HEK293T (cell line): Measurements from ENCODE around the gene EPHB2.

Experiments
- CTCF ChIA-PET: fragments of 350-600 bp; formaldehyde crosslinking; extraction: SDS; loops from one replicate; lab custom pipeline; 2021; ENCODE audit warnings: antibody characterized with exemption, inconsistent platforms; lab: Yijun Ruan, JAX
- POLR2A ChIA-PET: fragments of 350-600 bp; formaldehyde crosslinking; extraction: SDS; loops from one replicate; lab custom pipeline; 2020; ENCODE audit warnings: antibody characterized with exemption, inconsistent platforms; lab: Yijun Ruan, JAX
- DNase-seq: peaks from one replicate; pipeline ENCODE4 v3.0.0; 2012; ENCODE audit warnings: mixed read lengths; ENCODE audit errors: extremely low spot score
- ARNT ChIP-seq: fragments of 450-650 bp; IDR thresholded peaks from 2 replicates; pipeline ENCODE4 v1.6.1; 2017; ENCODE audit warnings: mild to moderate bottlenecking
- BHLHE40 ChIP-seq: fragments of 450-650 bp; IDR thresholded peaks from 2 replicates; pipeline ENCODE4 v1.6.1; 2016; ENCODE audit warnings: mild to moderate bottlenecking, moderate library complexity, borderline replicate concordance
- CTBP1 ChIP-seq: fragments of 450-650 bp; IDR thresholded peaks from 2 replicates; pipeline ENCODE4 v1.6.1; 2016; ENCODE audit warnings: borderline replicate concordance
- ELF4 ChIP-seq: fragments of 450-650 bp; IDR thresholded peaks from 2 replicates; pipeline ENCODE4 v1.6.1; 2017; ENCODE audit warnings: antibody characterized with exemption
- FOXA1 ChIP-seq: fragments of 450-650 bp; IDR thresholded peaks from 2 replicates; pipeline ENCODE4 v1.6.1; 2016; ENCODE audit warnings: mild to moderate bottlenecking
- FOXK2 ChIP-seq: fragments of 450-650 bp; IDR thresholded peaks from 2 replicates; pipeline ENCODE4 v1.6.1; 2016; ENCODE audit warnings: mild to moderate bottlenecking
- FOXM1 ChIP-seq: fragments of 450-650 bp; IDR thresholded peaks from 2 replicates; pipeline ENCODE4 v1.6.1; 2017; ENCODE audit warnings: mild to moderate bottlenecking, borderline replicate concordance
- HDGF ChIP-seq: fragments of 450-650 bp; IDR thresholded peaks from 2 replicates; pipeline ENCODE4 v1.6.1; 2017; ENCODE audit warnings: antibody characterized with exemption, borderline replicate concordance
- L3MBTL2 ChIP-seq: fragments of 450-650 bp; conservative IDR thresholded peaks from 2 replicates; pipeline ENCODE4 v1.6.1; 2016; ENCODE audit warnings: mild to moderate bottlenecking
- LEF1 ChIP-seq: fragments of 450-650 bp; IDR thresholded peaks from 2 replicates; pipeline ENCODE4 v1.6.1; 2017; ENCODE audit warnings: mild to moderate bottlenecking, borderline replicate concordance
- NFRKB ChIP-seq: fragments of 450-650 bp; IDR thresholded peaks from 2 replicates; pipeline ENCODE4 v1.6.1; 2016; ENCODE audit warnings: mild to moderate bottlenecking, moderate library complexity
- PKNOX1 ChIP-seq: fragments of 450-650 bp; IDR thresholded peaks from 2 replicates; pipeline ENCODE4 v1.6.1; 2016
- SP1 ChIP-seq: fragments of 450-650 bp; IDR thresholded peaks from 2 replicates; pipeline ENCODE4 v1.6.1; 2017
- SUZ12 ChIP-seq: fragments of 450-650 bp; IDR thresholded peaks from 2 replicates; pipeline ENCODE4 v1.6.1; 2016; ENCODE audit warnings: mild to moderate bottlenecking
- TARDBP ChIP-seq: fragments of 450-650 bp; IDR thresholded peaks from 2 replicates; pipeline ENCODE4 v1.6.1; 2016
- ZNF384 ChIP-seq: fragments of 450-650 bp; IDR thresholded peaks from 2 replicates; pipeline ENCODE4 v1.6.1; 2016

EPHB2 gene

GRCh38 chr1:22877112-22877915 is 166.7 kb downstream of the EPHB2 start:
- TF ChIP-seq L3MBTL2 (no peak), CTBP1 (no peak), FOXM1 (no peak), FOXK2 (no peak), SP1 (no peak), SUZ12 (no peak), ZNF384 (no peak), NFRKB (no peak), PKNOX1 (no peak), ARNT (no peak), HDGF (no peak), TARDBP (no peak), ELF4 (no peak), LEF1 (no peak), BHLHE40 (no peak), FOXA1 (no peak)
- DNase-seq, result no peak
- CTCF ChIA-PET, result interaction anchor here (0.6 kb wide), 2 partner anchors 11 to 14 kb away, joined by 3 to 4 read pairs; no protein-coding TSS in a partner anchor
- POLR2A ChIA-PET, result no interaction called here

- no peak for DNase-seq
- CTCF ChIA-PET, result no interaction called here
- no peak for TF ChIP-seq NFRKB
- POLR2A ChIA-PET, result no interaction called here
Observed at GRCh38 chr1:22877980-22878379, 167.3 kb downstream of the EPHB2 start.

- DNase-seq, result no peak
- TF ChIP-seq TARDBP, result no peak
- TF ChIP-seq ZNF384, result no peak
- TF ChIP-seq BHLHE40, result no peak
- POLR2A ChIA-PET, result no interaction called here
- CTCF ChIA-PET, result no interaction called here
Observed at GRCh38 chr1:22878626-22879025, 168.0 kb downstream of the EPHB2 start.

GRCh38 chr1:22879445-22879844 is 168.8 kb downstream of the EPHB2 start:
- ChIA-PET CTCF (no interaction called here), POLR2A (no interaction called here)
- TF ChIP-seq ELF4, result no peak
- no peak for TF ChIP-seq LEF1
- TF ChIP-seq CTBP1, result no peak
- DNase-seq, result no peak

- POLR2A ChIA-PET, result no interaction called here
- CTCF ChIA-PET, result no interaction called here
- no peak for DNase-seq
- TF ChIP-seq ELF4, result no peak
- TF ChIP-seq FOXA1, result no peak
Observed at GRCh38 chr1:22880174-22880601, 169.5 kb downstream of the EPHB2 start.

GRCh38 chr1:22883406-22883805 is 172.8 kb downstream of the EPHB2 start:
- TF ChIP-seq FOXK2 (no peak), NFRKB (no peak), ELF4 (no peak), BHLHE40 (no peak), ZNF384 (no peak), CTBP1 (no peak), SP1 (no peak), ARNT (no peak), FOXM1 (no peak), PKNOX1 (no peak), FOXA1 (no peak), HDGF (no peak), LEF1 (no peak), SUZ12 (no peak), L3MBTL2 (no peak)
- DNase-seq, result no peak
- ChIA-PET CTCF (interaction anchor here (0.8 kb wide), 1 partner anchor 9 kb away, joined by 3 read pairs; no protein-coding TSS in a partner anchor), POLR2A (no interaction called here)

GRCh38 chr1:22884806-22885530 is 174.3 kb downstream of the EPHB2 start:
- ChIA-PET POLR2A (no interaction called here), CTCF (no interaction called here)
- TF ChIP-seq BHLHE40 (no peak), SP1 (no peak), L3MBTL2 (no peak), SUZ12 (no peak), ZNF384 (no peak), ELF4 (no peak), FOXA1 (no peak), NFRKB (no peak), HDGF (no peak), FOXM1 (no peak), PKNOX1 (no peak), TARDBP (no peak), ARNT (no peak), CTBP1 (no peak), FOXK2 (no peak), LEF1 (no peak)
- DNase-seq, result no peak
